GM12873 (cell line): Measurements from ENCODE around the gene SLC25A51.

Source experiments
- CTCF ChIP-seq: IDR thresholded peaks from 2 replicates; pipeline ENCODE4 v1.5.1; 2012; ENCODE audit warnings: low read depth, mild to moderate bottlenecking, moderate library complexity, low read length, control low read depth; ENCODE audit not compliant: insufficient read depth; ENCODE audit errors: missing control alignments

The SLC25A51 gene

GRCh38 chr9:37943345-37944265 lies 39.7 kb upstream of the SLC25A51 start:
- TF ChIP-seq CTCF: no peak

- no peak for TF ChIP-seq CTCF
Measured at GRCh38 chr9:37942621-37943344, 38.9 kb upstream of the SLC25A51 start.

- no peak for TF ChIP-seq CTCF
Measured at GRCh38 chr9:37941253-37941652, 37.3 kb upstream of the SLC25A51 start.

- no peak for TF ChIP-seq CTCF
Measured at GRCh38 chr9:37939575-37940095, 35.7 kb upstream of the SLC25A51 start.

GRCh38 chr9:37938121-37938891 lies 34.4 kb upstream of the SLC25A51 start:
- TF ChIP-seq CTCF: no peak

GRCh38 chr9:37937366-37937765 lies 33.4 kb upstream of the SLC25A51 start:
- no peak for TF ChIP-seq CTCF

- TF ChIP-seq CTCF: no peak
Measured at GRCh38 chr9:37936965-37937364, 33.0 kb upstream of the SLC25A51 start.
